GM21786 (cell line): ENCODE results near the gene SURF1.
"Not testable (repeated sequence)": the region's sequence is repeated elsewhere in the genome, so short reads cannot be mapped to it uniquely, and the experiment has no call there.

ENCODE experiments used
- ATAC-seq: cut with Tn5 transposase; IDR thresholded peaks from one replicate; pipeline ENCODE4 v1.9.1; 2021; ENCODE audit not compliant: unreplicated experiment

Gene SURF1, protein sequence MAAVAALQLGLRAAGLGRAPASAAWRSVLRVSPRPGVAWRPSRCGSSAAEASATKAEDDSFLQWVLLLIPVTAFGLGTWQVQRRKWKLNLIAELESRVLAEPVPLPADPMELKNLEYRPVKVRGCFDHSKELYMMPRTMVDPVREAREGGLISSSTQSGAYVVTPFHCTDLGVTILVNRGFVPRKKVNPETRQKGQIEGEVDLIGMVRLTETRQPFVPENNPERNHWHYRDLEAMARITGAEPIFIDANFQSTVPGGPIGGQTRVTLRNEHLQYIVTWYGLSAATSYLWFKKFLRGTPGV

DNA sequence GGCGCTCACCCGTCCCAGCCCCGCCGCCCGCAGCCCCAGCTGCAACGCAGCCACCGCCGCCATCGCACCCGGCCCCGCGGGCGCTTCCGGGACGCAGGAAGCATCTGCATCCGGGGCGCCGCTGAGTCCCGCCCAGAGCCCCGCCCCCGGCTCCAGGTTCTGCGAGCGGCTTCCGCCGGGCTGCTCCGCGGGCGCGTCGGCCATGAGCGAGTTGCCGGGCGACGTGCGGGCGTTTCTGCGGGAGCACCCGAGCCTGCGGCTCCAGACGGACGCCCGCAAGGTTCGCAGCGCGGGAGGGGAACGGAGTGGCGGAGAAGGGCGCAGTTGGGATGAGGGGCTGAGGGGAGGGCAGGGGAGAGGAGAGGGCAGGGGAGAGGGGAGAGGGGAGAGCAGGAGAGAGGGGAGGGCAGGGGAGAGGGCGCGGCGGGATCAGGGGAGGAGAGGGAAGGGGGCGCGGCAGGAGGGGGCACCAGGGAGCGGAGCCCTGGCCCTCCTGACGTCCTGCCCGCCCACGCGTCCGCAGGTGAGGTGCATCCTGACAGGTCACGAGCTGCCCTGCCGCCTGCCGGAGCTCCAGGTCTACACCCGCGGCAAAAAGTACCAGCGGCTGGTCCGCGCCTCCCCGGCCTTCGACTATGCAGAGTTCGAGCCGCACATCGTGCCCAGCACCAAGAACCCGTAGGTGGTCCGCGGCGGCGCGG is at the start of gene SURF1, which contains the start of gene SURF2:
Gene SURF1 (minus strand): TSS at position 97 of the 701 bp plus-strand sequence. CDS start 34 bp downstream, at position 63.
Gene SURF2 (plus strand): TSS at position 160 of the 701 bp plus-strand sequence. CDS start 43 bp downstream, at position 203.
- peak; percentile 69 for ATAC-seq

DNA sequence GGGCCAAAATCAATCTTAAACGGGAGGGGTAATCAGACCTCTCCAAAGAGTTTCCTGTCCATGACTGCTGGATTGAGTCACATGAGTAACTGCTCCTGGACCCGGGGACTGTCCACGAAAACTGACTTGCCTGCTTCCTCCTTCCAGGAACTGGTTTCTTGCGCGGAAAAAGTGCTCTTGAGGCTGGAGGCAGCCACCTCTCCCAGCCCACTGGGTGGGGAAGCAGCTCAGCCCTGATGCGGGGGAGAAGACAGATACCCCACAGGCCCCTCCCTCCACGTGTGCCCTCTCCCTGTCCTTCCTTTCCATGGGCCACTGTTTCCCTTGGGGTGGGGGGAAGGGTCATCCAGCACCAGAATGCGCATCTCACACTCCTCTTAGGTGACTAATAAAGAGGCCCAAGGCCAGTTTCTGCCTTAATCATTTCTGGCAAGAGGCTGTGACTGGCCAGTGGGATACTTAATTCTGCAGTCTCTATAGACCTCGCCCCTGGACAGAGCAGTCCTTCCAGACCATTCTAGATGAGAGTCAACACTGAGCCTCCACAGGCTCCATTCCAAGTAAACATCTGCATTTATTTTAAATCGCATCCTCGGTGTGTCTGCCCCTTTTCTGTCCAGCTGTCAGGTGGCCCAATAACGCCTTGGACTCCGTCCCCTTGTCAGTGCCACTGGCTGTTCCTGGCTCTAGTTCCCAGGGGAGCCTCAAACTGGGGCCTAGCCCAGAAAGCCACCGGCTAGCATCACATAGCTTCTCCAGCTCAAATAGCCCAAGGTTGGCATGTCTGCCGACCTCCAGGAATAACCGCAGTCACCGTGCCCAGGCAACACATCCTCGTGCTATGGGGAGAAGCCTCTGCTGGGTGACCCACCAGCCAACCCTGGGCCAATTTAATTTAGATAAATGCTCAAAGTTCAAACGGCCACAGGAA is 49.5 kb upstream of the SURF1 start:
- ATAC-seq: no peak

DNA sequence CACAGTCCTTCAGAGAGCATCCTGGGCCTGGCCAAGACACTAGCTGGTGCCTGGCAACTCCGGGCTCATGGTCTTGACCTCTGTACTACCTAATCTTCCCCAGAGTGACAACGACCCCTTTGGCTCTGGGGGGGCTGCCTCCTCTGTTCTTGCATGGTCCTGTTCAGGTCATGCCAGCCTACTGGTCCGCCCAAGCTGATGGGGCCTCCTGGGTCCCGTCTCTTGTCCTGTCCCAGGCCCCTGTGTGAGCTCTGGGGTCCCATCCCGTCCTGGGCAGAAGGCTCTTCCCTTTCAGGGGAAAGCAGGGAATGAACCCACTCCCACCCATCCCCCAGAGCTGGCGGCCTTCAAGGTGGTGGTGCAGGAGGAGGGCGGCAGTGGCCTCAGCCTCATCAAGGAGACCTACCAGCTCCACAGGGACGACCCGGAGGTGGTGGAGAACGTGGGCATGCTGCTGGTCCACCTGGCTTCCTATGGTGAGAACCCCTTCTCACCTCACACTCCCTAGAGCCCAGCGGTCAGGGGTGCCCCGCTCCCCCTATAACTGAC is 48.2 kb upstream of the SURF1 start:
- ATAC-seq: no peak

DNA sequence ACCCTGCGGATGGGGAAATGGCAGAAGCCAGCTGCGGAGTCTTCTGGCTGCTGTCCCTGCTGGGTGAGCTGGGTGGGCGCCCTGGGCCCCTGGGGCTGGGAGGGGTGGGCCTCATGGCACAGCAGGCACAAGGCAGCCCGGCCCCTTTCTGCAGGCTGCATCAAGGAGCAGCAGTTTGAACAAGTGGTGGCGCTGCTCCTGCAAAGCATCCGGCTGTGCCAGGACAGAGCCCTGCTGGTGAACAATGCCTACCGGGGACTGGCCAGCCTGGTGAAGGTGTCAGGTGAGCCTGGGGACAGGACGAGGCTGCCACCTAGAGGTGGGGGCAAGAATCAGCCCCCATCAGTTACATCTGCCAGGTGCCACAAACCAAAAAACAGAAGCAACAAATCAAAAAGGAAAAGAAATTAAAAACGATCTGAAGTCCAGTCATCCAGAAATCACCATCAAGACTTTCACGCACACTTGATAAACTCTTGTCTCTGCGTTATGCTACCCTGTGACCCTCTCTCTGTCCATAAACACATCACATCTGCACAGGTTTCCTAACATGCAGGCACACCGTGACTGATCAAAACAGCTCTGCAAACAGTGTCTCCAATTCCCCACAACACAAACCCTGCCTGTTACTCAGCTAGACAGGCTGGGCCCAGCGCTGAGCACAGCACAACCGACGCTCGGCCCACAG is 47.6 kb upstream of the SURF1 start:
- no peak for ATAC-seq

DNA sequence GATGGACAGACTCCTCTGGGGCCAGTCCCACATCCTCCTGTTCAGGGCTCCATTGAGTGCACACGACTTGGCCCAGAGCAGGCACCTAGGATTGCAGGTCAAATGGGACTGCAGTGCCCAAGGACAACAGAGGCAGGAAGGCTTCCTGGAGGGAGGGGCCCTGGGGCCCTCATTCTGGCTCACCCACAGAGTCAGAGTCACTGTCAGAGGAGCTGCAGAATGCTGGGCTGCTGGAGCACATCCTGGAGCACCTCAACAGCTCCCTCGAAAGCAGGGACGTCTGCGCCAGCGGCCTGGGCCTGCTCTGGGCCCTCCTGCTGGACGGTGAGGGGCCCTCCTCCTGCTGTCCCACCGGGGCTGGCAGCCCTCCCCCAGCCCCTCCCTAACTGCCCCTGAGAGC is 46.4 kb upstream of the SURF1 start:
- ATAC-seq: no peak

DNA sequence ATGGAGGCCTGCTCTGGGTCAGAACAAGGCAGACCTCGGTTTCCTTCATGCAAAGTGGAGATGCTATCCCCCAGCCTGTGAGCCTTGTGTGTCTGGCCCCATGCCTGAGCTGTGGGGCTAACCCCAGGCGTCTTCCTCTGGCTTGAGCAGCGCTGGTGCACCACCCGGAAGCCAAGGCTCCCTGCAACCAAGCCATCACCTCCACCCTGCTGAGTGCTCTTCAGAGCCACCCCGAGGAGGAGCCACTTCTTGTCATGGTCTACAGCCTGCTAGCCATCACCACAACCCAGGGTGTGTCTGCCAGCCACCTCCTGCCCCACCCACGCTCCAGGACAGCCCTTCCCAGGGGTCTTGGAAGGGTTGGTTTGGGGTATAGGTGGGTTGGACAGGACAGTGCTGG is 45.3 kb upstream of the SURF1 start:
- ATAC-seq: no peak

DNA sequence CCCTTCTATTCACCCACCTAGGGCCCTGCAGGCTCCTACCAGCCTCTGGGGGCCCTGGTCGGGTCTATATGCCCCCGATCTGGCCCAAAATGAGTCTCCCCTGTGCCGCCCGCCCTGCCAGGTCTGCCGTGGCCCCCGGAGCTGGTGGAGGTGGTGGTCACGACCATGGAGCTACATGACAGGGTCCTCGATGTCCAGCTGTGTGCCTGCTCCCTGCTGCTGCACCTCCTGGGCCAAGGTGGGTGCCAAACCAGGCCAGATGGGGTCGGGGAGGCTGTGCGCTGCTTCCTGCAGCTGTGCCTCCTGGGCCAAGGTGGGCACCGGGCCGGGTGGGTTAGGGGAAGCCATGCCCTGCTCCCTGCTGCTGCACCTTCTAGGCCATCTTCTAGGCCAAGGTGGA is 44.0 kb upstream of the SURF1 start:
- ATAC-seq: no peak

DNA sequence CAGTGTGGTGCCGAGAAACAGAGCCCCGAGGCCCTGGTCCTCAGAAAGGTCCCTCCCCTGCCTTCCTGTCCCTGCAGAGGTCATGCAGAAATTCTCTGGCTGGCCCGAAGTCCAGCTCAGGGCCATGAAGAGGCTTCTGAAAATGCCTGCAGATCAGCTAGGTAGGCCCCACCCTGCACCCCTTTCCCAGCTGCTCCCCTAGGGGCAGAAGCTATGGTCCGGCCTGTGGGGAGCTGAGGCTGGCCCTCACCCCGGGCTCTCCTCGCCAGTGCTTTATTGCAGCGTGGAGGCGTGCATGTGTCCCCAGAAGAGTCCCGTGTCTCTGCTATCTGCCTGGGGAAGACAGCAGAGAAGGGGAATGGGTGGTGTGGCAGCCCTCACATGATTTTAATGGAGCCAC is 41.6 kb upstream of the SURF1 start:
- no peak for ATAC-seq

DNA sequence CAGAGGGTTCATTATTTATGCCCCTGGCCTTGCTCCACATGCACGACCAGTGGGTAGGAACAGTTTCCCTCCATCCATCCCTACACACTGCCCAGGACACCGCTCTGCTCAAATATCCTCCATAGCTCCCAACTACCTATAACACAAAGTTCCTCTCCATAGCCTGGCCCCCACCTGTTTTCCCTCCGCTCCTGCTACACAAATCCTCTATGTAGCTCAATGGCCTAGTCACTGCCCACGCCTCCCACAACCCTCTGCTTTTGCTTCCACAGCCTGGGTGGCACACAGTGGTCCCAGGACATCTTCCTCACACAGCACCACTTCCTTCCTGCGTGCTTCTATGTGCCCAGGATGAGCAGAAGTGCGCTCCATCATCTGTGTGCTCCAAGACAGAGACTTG is 41.1 kb upstream of the SURF1 start:
- ATAC-seq: no peak

DNA sequence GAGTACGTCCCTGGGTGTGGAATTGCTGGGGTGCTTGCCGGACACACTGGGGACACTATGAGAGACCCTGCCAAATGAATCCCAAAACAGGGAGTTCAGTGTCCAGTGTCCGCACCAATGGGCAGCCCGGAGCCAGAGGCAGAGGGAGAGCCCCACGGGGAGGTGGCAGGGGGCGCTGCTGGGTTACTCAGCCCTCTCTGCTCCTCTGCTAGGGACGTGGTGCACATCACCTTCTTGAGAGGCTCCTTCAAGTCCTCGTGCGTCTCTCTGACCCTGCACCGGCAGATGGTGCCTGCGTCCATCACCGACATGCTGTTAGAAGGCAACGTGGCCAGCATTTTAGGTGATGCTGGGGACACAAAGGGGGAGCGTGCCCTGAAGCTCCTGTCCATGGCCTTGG is 40.7 kb upstream of the SURF1 start:
- no peak for ATAC-seq

DNA sequence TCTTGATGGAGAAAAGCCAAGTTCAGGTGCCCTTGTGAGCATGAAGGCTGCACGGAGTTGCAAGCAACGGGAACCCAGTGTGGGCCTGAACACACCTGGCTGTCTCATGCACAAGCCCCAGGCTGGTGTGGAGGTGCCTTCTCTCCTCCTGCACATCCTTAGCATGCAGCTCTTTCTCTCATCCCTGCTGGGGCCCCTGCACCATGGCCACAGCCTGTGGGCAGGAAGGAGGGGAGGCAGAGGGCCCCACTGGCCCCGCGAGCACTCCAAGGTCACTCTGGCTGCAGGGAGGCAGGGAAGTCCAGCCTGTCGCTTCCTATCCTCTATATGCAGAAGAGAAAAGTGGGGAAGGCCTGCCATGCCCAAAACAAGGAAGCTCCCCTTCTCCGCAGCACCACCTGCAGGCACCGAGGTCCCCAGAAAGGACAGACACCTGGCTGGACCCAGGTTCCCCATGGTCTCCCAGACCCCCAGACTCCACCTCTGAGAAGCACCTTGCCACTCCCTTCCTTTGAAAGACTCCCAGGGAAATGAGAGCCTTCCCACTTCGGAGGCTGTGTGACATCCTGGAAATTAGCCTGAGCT is 38.5 kb upstream of the SURF1 start:
- ATAC-seq: no peak

DNA sequence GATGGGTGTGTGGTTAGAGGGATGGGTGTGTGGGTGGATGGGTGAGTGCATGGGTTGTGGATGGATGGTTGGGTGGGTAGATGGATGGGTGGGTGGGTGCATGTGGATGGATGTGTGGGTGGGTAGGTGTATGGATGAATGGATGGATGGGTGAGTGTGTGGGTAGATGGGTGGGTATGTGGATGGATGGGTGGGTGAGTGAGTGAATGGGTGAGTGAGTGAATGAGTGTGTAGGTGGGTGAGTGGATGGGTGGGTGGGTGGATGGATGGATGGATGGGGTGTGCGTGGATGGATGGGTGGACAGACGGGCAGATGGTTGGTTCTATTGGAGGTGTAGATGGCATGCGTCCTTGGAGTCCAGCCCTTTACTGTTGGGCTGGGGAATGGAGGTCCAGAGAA is 37.1 kb upstream of the SURF1 start:
- ATAC-seq: no peak

DNA sequence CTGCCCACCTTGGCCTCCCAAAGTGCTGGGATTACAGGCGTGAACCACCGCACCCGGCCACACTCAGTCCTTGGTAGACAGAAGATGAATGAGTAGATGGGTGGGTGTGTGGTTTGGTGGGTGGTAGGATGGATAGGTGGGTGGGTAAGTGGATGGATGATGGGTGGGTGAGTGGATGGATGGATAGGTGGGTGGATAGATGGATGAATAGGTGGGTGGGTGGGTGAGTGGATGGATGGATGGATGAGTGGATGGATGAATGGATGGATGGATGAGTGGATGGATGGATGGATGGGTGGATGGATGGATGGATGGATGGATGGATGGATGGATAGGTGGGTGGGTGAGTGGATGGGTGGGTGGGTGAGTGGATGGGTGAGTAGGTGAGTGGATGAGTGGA is 36.0 kb upstream of the SURF1 start:
- not testable (repeated sequence) for ATAC-seq

DNA sequence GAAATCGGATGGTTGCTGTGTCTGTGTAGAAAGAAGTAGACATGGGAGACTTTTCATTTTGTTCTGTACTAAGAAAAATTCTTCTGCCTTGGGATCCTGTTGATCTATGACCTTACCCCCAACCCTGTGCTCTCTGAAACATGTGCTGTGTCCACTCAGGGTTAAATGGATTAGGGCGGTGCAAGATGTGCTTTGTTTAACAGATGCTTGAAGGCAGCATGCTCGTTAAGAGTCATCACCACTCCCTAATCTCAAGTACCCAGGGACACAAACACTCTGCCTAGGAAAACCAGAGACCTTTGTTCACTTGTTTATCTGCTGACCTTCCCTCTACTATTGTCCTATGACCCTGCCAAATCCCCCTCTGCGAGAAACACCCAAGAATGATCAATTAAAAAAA is 35.2 kb upstream of the SURF1 start:
- not testable (repeated sequence) for ATAC-seq

DNA sequence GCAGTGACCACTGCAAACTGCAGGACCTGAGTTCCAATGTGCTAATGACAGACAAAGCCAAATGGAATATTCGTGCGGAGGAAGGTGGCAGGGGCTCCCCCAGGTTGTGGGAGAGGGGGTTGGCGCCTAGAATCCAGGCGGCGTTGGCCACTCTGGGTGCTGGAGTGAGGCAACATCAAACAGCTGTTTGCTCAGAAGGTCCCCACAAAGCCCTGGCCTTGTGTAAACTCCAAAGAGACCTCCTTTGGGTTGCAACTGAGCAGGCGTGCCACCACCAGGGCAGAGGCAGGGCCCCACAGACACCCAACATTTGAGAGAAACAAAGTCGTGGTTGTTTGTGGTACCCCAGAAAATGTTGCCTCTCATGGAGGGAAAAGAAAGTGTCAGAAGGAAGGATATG is 34.4 kb upstream of the SURF1 start:
- no peak for ATAC-seq

DNA sequence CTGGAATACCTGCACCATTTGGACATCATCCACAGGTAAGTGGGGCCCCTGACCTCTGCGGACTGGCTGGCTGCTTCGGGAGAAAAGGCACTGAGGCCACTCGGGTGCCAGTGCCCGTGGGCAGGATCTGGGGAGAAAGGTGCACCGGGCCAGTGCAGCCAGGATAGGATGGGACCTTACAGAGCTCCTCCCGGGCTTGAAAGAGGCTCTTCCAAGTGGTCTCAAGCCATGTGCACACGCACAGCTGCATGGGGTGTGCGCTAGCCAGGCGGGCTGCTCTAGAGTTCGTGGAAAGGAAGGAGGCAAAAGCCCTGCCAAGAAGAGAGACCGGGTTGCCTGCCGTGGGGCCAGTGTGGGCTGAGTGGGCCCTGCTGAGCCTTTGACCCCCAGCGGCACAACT is 33.3 kb upstream of the SURF1 start:
- no peak for ATAC-seq

DNA sequence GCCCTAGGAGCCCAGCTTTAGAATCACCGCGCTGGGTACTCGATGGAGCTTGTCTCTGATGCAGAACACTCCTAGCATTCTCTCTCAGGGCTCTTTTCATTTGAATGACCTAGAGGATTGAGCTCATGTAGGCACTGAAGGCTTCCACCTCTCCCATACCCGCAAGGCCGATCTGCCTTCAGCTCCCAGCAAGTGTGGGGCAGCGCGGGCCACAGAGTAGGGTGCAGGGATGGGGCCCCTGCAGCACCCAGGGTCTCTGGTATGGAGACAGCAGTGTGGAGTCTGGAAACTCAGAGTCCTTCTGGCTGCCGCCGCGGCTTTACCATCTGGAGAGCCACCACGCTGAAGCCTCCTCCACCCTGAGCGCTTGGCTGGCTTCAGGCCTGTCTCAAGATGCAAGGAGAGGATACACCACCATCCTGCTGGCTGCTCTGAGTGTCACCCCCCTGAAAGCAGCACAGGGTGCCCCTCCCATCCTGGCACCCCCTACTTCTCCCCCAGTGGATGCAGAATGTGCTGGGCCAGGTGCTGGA is 32.8 kb upstream of the SURF1 start:
- ATAC-seq: no peak

DNA sequence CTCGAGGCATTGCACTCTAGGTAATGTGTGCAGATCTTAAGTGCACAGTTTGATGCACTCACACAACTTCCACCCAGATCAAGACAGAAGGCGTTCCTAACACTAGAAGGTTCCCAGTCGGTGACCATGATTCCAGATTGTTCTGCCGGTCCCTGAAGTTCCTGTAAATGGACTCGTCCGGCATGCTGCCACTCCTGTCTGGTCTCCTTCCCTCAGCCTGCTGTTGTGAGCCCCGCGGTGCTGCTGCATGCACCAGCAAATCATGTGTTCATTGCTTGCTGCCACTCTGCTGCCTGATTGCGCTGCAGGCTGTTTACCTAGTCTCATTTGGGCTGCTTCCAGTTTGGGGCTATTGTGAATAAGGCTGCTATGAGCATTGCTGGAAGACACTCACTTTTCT is 31.4 kb upstream of the SURF1 start:
- no peak for ATAC-seq

DNA sequence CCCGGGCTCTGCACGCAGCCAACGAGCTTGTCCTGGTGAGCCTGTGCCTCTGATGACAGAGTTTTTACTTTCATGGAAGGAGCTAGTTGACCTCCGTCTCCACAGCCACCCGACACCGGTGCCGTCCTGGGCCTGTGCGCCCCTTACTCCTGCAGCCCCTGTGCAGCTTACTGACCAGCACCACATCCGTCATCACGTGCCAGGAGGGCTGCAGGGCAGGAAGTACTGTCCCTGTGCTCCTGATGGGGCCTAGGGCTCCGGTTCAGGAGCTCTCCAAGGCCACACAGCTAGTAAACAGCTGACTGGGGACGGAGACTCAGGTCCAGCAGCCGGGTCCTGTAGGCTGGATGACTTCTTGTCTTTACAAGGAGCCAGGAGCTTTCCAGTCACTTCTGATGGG is 30.1 kb upstream of the SURF1 start:
- no peak for ATAC-seq

DNA sequence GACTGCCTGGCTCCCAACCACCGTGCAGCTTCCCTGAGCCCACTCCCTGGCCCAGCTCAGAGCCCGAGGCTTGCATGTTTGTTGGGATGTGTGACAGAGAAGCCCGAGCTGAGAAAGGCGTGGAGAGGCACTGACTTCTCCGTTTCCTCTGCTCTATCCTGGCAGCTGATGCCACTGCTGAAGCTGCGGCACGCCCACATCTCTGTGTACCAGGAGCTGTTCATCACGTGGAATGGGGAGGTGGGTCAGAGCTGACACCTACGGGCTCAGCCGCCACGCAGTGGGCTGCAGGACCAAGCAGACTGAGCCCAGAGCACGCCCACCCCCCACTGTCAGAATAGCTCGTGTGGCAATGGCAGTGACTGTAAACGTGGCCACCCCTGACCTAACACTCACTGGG is 29.2 kb upstream of the SURF1 start:
- ATAC-seq: no peak
